Fibroblast of villous mesenchyme (primary cell): Measurements from ENCODE around the gene CTNNA1. TPM values are rescaled to one million over a fixed set of nuclear protein-coding genes. Genes with fewer than 3 reads are reported as not detected.
A peak's percentile ranks its signal among the peaks of the same experiment; 100 is the strongest.

ENCODE experiments used
- DNase-seq: peaks from one replicate; pipeline ENCODE4 v3.0.0-alpha.2; 2010; ENCODE audit warnings: low read depth
- H3K4me3 ChIP-seq: 2 replicates; pipeline ENCODE4 v1.5.1; 2011; ENCODE audit warnings: low read depth, mild to moderate bottlenecking, low read length
- CTCF ChIP-seq: IDR thresholded peaks from 2 replicates; pipeline ENCODE4 v1.5.1; 2012; ENCODE audit warnings: low read depth, mild to moderate bottlenecking, low read length; ENCODE audit not compliant: insufficient read depth
- total RNA-seq: library from RNA; depleted of rRNA; stranded (reverse); fragments of >200 nt; gene quantifications from 2 replicates; pipeline ENCODE4 v1.2.3, GENCODE V29; 2012

Gene CTNNA1
- total RNA-seq, 1 donor: 461 TPM

- peak within 1 kb of the TSS; percentile 40 for H3K4me3 ChIP-seq
- peak; percentile 92 for DNase-seq
- TF ChIP-seq CTCF: no peak
Observed at GRCh38 chr5:138874771-138875551, 121.7 kb downstream of the CTNNA1 start, which contains the start of gene LRRTM2. Gene LRRTM2 (minus strand): TSS chr5:138875335. CDS start chr5:138874911, 424 bp downstream.

- no peak for TF ChIP-seq CTCF
- peak overlapping the region; percentile 17 for H3K4me3 ChIP-seq
- no peak for DNase-seq
Observed at GRCh38 chr5:138875552-138875875, 122.3 kb downstream of the CTNNA1 start.

GRCh38 chr5:138875946-138876345, 122.7 kb downstream of the CTNNA1 start:
- H3K4me3 ChIP-seq: no peak overlapping the region
- TF ChIP-seq CTCF: no peak
- DNase-seq: no peak

- no peak for DNase-seq
Observed at GRCh38 chr5:138876811-138877210, 123.6 kb downstream of the CTNNA1 start.

GRCh38 chr5:138878437-138879235, 125.4 kb downstream of the CTNNA1 start:
- TF ChIP-seq CTCF: no peak
- DNase-seq: no peak
- no peak overlapping the region for H3K4me3 ChIP-seq

More at GRCh38 chr5:138876811-138877210, 123.6 kb downstream of the CTNNA1 start:
- H3K4me3 ChIP-seq: no peak overlapping the region
- no peak for TF ChIP-seq CTCF

GRCh38 chr5:138883211-138883610, 130.0 kb downstream of the CTNNA1 start:
- no peak for DNase-seq
- TF ChIP-seq CTCF: no peak

More at GRCh38 chr5:138883211-138883610, 130.0 kb downstream of the CTNNA1 start:
- no peak overlapping the region for H3K4me3 ChIP-seq
